COLO829 (cell line): Measurements from ENCODE around the gene RMND5B.
A peak's percentile ranks its signal among the peaks of the same experiment; 100 is the strongest.
"Not testable (repeated sequence)": the region's sequence is repeated elsewhere in the genome, so short reads cannot be mapped to it uniquely, and the experiment has no call there.

ENCODE experiments used
- DNase-seq: peaks from one replicate; pipeline ENCODE4 v3.0.0; 2012; ENCODE audit warnings: low spot score

The RMND5B gene, protein sequence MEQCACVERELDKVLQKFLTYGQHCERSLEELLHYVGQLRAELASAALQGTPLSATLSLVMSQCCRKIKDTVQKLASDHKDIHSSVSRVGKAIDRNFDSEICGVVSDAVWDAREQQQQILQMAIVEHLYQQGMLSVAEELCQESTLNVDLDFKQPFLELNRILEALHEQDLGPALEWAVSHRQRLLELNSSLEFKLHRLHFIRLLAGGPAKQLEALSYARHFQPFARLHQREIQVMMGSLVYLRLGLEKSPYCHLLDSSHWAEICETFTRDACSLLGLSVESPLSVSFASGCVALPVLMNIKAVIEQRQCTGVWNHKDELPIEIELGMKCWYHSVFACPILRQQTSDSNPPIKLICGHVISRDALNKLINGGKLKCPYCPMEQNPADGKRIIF

DNA sequence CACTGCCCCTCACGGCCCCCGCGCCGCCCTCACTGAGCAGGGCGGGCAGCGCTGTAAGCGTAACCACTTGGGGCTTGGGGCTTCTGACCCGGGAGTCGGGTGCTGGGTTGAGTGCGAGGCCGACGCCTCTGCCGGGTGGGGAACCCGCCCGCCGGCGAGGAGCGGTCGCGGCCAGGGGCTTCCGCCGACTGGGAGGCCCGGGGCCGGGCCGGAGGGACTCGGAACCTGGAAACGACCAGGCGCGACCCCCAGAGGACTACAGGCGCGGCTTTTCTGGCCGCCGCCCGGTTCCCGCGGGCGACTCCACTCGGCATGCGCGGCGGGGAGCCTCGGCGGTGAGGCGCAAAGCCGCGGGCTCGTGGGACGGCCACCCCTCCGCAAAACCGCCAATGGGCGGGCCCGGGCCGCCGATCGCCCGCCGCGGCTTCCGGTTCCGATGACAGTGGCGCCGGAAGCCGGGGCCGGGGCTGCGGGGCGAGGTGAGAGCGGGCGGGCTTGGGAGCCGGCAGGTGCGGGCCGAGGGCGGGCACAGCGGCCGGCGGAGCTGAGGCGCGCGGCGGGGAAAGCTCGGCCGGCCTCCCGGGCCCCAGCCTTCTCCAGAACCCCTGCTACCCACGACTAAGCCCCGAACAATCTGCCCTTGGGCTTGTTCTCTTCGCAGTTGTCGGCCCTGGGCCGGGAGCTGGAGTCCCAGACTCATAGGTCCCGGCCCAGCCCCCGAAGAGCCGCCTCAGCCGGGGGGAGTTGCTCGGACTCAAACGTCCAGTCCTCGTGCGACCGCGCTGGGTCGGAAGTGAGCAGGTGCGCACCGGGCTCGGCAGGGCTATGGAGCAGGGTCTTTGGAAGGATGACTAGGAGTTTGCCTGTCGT is at the start of gene RMND5B:
RMND5B (plus strand) TSS at position 439 of the 870 bp plus-strand sequence. CDS start 7,106 bp downstream, outside the sequence.
- DNase-seq = peak; percentile 54

DNA sequence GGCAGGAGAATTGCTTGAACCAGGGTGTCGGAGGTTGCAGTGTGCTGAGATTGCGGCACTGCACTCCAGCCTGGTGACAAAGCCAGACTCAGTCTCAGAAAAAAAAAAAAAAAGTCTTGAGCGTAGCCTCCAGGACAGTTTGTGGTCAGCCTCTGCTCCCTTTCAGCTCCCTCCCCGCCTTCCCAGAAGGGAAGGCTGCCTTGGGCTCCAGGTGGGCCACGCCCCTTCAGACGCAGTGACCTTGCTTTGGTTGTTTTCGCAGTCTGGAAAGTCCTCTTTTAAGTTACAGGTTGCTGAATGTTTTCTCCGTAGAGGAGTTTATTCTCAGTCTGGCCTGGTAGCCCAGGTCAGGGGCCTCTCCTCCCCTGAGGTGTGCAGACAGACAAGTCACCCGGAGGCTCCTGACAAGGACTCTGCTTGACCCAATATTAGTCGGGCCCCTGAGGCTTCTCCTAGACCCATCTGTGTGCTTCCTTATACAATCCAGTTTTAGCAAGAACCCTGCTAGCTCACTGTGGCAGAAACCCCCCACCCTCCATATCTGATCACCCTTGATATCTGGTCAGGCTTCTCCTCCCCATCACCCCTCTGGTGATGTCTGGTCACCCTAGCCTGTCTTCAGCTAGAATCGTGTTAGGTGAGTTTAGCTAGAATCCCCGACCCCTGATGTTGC is 49.1 kb upstream of the RMND5B start:
- DNase-seq = no peak

DNA sequence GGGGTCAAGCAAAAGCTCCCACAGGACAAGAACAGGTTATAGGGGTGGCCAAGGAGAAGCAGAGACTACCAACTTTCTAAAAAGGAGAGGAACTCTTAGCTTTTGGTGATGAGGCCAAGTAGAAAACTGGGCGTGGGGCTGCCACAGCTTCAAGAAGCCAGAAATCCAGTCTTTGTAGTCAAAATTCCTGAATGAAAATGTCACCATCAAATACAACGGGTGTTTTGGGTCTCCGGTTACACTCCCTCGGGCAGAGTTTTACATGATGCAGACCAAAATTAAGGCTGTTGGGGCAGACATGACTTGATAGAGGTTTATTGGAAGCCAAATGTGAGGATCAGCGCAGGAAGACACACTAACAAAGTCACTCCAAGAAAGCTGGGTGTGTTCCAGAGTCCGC is 46.9 kb upstream of the RMND5B start:
- DNase-seq = no peak

DNA sequence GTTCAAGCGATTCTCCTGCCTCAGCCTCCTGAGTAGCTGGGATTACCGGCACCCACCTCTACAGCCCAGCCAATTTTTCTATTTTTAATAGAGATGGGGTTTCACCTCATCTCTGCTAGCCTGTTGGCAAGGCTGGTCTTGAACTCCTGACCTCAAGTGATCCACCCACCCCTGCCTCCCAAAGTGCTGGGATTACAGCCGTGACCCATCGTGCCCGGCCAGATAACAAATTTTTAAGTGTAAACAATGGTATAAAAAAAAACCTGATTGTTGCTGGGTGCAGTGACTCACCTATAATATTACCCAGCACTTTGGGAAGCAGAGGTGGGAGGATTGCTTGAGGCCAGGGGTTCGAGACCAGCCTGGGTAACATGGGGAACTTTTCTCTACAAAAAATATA is 45.5 kb upstream of the RMND5B start:
- no peak for DNase-seq

DNA sequence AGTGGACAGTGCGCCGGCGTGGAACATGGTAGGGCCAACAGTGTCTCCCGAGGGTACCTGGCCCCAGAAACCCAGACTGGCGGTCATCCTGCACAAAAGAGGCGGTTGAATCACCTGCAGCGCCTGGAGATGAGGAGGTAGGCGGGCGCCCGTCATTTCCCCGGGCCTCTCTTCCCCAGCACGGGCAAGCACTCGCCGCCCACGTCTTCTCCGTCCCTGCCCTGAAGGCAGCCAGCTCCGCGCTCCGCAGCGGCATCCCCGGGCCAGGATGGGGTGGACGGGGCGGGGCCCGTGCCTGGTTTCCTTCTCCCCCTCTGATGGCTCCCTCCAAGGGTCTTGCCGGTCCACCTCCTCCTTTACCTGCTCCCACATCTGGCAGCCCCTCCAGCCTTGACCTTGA is 44.5 kb upstream of the RMND5B start:
- no peak for DNase-seq

DNA sequence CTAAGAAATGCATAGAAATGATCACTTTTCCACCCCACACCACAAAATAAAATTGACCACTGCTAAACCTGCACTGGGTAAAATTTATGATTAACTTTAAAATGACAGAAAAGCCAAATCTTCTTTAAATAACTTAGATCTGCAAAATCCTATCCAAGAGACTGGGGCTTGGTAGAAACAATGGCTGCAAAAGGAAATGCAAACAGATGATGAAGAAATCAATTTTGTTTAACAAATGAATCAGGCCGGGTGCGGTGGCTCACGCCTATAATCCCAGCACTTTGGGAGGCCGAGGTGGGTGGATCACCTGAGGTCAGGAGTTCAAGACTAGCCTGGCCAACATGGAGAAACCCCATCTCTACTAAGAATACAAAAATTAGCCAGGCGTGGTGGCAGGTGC is 43.6 kb upstream of the RMND5B start:
- DNase-seq = not testable (repeated sequence)

DNA sequence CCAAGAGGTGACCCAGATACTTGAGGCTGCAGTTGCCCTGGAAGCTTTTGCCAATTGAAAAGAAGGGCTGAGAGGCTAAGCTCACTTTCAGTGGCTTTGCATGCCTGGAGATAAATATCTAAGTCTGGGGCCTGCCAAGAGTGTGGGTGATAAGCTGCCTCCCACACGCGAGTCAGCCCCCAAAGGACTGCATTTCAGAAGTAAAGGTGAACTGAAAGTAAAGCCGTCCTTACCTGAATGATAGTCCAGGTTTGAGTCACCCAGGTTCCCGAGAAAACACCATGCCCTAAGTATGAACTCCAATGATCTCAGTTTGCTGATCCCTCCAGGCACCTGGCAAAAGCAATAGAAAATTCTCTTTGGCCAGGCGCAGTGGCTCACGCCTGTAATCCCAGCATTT is 40.0 kb upstream of the RMND5B start:
- DNase-seq = no peak

DNA sequence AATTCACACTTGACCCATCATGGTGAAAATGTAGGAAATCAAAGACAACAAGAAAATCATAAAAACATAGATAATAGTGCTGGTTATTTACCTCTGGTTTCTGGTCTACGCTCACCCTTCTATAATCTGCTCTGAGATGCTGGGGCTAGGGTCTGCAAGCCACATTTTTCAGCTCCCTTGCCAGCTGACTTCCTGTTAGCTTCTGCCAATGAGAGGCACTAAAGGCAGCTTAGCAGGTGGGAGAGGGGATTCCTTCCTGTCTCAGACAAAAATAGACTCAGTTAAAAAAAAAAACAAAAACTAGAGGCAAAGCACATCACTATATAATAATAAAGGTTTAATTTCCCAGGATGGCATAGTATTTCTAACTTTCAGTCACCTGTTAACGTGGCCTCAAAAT is 37.7 kb upstream of the RMND5B start:
- no peak for DNase-seq

DNA sequence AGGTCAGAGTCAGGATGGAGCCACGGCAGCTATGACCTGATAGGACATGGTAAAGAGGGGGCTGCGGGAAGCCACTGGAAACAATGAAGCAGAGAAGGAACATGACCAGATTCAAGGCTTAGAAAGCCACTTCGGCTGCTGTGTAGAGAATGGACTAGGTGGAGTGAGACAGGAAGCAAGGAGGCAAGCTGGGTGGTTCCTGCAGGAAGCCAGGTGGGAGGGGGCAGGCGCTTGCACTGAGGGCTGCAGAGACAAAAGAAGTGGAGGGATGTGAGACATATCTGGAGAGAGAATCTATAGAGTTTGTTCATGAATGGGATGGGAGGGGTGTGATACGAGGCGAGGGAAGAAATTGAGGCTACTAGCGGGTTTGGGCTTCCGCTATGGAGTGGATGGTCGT is 36.5 kb upstream of the RMND5B start:
- DNase-seq = no peak

DNA sequence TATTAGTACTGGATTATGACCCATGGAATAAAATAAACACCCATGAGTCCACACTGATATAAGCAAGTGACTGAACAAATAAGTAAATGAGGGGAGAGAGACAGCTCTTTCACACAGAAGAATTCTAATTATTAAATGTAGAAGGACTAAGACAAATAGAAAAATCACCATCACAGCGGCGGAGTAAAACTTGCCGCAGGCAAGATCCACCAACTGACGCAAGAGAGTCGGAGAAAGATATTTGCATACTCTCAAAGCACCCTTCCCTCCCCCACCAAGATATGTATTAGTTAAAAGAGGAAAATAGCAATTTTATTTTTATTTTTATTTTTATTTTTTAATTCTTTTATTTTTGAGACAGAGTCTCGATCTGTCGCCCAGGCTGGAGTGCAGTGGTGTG is 32.1 kb upstream of the RMND5B start:
- no peak for DNase-seq

DNA sequence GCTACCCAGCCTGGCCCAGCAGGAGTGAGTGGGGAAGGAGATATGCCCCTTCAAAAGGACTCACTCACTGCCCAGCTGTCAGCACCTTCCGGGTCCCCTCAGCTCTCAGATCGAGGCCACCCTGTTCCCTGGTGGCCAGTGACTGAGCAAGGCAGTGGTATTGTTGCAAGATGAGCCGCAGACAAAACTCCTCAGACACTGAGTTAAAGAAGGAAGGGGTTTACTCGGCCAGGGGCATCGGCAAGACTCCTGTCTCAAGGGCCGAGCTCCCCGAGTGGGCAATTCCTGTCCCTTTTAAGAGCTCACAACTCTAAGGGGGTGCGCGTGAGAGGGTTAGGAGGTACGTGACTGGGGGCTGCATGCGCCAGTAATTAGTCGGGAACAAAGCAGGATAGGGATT is 27.2 kb upstream of the RMND5B start:
- DNase-seq = no peak

DNA sequence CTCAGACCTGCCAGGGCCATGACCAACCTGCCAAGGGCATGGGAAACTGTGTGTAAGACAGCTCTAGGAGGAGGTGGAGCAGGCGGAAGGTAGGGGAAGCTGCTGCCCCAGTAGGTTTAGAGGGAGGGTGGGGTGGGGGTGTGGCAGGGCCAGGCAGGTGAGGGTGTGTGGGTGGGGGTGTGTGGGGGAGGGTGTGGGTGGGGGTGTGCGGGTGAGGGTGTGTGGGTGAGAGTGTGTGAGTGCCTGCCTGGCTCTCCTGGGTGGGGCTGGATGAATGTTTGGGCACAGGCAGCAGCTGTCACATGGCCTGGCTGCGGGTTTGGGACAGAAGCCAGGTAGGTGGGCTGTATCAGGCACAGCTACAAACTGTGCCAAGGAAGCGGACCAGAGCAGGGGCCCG is 26.3 kb upstream of the RMND5B start:
- no peak for DNase-seq

DNA sequence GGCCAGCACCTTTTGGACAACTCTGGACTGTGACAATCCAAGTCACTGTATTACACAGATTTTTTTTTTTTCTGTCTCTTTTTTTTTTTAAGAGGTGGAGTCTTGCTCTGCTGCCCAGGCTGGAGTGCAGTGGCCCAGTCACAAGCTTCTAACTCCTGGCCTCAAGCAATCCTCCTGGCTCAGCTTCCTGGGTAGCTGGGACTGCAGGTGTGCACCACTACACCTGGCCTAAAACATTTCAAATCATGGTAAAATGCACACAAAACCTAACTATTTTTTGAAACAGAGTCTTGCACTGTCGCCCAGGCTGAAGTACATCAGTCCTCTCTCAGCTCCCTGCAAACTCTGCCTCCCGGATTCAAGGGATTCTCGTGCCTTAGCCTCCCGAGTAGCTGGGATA is 24.7 kb upstream of the RMND5B start:
- DNase-seq = no peak

DNA sequence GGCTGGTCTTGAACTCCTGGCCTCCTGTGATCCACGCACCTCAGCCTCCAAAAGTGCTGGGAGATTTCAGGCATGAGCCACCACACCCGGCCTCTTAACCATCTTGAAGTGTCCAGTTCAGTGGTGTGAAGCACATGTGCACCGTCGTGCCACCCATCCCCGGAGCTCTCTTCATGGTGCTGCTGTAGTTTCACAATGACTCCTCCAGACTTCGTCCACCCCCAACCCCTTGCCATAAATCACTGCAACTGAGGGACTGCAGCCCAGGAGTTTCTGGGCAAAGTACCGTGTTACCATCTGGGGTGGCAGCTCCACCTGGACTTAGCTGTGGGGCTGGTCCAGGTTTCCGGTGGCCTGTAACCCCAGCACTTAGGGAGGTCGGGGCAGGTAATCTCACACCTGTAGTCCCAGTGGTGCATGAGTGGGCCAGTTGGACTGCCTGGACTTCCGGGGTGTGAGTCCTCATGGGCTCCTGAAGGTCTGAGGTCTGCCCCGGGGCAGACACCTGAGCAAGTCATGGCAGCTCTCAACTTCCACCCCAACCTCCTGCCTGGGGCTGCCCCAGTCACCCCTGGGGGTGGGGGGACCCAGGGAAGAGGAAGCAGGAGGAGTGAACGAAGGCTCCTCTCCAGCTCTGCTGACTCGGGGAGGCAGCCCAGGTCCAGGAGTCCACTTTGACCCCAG is 24.1 kb upstream of the RMND5B start:
- DNase-seq = no peak

DNA sequence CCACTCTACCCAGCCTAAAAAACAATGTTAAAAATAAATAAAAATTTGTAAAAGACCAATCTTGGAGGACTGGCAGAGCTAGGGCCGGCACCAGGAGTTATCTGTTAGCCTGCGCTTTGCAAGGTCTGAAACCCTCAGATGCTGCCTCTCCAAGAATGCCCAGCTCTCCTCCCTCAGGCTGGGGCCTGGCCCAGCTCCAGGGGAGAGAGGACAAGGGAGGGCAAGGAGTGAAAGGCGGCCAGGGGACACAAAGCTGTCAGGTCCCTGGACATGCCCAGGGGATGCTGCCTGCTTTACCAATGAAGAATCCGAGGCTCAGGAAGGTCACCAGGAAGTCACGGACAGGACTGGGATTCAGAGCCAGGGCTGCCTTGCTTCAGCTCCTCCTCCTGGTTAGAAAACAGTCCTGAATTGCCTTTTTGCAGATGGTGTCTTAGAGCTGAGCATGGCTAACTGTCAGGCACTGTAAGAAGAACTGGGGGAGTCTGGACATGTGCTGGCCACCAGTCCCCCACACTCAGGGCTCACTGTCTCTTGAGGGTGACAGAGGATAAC is 23.0 kb upstream of the RMND5B start:
- no peak for DNase-seq

DNA sequence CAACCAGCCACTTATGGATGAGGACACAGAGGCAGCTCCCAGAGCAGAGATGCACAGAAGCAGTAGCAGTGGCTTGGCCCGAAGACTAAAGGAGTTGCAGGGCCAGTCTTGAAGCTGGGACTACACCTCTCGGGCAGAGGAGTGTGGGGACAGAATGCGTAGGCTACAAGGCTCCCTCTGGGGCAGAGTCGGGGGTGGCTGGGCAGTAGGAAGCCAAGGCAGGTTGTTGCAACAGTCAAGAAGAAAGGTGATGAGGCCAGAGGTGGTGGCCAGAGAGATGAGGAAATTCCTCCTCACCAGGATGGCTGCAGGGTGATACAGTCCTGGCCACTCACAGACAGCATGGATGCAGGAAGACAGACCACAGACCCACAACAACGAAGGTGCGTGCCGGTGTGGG is 22.4 kb upstream of the RMND5B start:
- DNase-seq = no peak

DNA sequence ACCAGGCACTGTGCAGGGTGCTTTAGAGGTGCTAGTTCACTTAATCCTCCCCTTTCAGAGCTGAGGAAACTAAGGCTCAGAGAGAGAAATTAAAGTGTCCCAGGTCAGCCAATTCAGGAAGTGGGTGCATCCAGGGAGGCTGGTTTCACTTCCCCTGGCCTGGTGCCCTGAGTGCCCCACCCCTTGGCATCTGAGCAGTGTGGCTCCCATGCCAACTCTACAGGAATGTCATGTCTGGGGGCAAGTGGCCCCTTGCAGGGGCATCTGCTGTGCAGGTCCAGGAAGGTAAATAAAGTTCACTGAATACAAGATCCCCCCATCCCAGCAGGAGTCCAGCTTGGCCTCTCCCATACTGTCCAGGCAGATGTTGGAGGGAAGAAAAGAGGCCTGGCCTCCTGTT is 21.8 kb upstream of the RMND5B start:
- no peak for DNase-seq

DNA sequence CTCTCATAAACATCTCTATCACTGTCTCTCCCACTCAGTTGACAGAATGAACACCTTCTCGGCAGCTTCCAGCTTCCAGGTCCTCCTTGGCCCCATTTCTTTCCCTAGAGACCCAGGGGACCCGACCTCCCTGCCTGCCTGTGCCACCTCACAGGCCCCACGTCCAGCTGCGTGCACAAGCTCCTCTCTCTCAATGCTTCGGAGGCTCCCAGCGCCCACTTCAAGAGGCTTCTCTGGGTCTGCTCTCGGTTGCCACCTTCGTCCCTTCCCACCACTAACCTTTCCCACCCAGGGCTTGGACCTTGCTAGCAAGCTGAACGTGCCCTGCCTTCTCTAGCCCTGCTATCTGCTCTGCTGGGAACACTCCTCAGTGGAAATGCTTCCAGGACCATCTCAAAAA is 20.3 kb upstream of the RMND5B start:
- DNase-seq = no peak

DNA sequence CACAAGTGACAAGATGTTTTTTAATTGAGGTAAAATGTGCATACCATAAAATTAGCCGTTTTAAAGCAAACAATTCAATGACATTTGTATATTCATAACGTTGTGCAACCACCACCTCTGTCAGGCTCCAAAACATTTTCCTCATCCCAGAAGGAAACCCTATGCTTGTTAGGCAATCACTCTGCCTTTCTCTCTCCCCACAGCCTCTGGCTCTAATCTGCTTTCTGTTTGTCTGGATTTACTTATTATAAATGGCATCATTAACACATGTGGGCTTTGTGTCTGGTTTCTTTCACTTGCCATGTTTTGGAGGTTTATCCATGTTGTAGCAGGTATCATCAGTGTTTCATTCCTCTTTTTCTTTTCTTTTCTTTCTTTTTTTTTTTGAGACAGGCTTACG is 18.9 kb upstream of the RMND5B start:
- no peak for DNase-seq

DNA sequence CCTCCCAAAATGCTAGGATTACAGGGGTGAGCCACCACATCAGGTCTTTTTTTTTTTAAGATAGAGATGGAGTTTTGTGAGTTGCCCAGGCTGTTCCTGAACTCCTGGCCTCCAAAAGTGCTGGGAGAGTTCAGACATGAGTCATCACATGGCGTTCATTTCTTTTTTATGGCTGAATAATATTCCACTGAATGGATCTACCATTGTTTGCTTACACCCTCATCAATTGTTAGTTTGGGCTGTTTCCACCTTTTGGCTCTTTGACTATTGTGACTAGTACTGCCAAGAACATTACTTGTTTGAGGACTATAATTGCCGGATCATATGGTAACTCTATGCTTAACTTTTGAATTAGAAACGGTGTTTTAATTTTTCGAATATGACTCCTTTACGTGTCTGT is 18.3 kb upstream of the RMND5B start:
- DNase-seq = no peak

DNA sequence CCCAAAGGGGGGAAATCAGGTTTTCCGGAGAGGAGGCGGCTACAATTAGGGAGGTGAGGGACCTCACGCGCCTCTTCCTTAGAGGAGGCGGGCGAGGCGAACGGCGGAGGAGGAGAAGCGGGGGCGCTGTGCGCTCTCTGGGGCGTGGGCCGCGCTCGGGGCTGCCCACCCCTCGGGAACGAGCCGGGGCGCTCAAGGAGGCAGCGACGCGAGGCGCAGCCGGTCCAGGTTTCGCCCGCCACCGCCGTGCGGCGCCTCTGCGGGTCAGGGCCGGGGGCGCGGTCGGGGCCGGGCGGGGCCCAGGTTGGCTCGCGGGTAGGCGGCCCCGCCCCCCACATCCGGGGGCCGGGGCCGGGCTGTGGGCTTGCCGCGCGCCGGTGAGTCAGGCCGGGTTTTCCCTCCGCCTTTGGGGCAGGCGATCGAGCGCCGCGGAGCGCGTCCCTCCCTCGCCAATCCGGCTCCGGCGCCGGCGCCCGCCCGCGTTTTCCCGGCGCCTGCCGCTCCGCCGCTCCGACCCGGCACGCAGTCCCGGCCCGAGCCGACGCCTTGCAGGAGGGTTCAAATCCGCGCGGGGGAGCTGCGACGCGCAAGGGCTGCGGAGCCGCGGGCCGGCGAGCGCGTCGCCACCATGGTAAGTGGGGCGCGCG is 17.6 kb upstream of the RMND5B start, which contains the start of gene N4BP3:
N4BP3 (plus strand) TSS at position 392 of the 647 bp plus-strand sequence. CDS start 6,052 bp downstream, outside the sequence.
- DNase-seq = no peak
